WTC11 (cell line): Measurements from ENCODE around the gene AXDND1.

Experiments
- CBFB ChIP-seq: sonication (generic); formaldehyde crosslinking; IDR thresholded peaks from 2 replicates; pipeline ENCODE4 v1.8.1; 2022; ENCODE audit warnings: mild to moderate bottlenecking, low read depth, missing genetic modification reagents
- CTCF ChIP-seq: fragments of 200-600 bp; IDR thresholded peaks from 2 replicates; pipeline ENCODE4 v1.8.0; 2022; ENCODE audit warnings: antibody characterized with exemption
- TF ChIP-seq, protein P1 (sequence below): sonication (generic); formaldehyde crosslinking; IDR thresholded peaks from 2 replicates; pipeline ENCODE4 v1.8.0; 2022; ENCODE audit warnings: mild to moderate bottlenecking, missing genetic modification reagents
- TF ChIP-seq, protein P2 (sequence below): sonication (generic); formaldehyde crosslinking; IDR thresholded peaks from 2 replicates; pipeline ENCODE4 v1.8.0; 2022; ENCODE audit warnings: mild to moderate bottlenecking, missing genetic modification reagents

DNA sequence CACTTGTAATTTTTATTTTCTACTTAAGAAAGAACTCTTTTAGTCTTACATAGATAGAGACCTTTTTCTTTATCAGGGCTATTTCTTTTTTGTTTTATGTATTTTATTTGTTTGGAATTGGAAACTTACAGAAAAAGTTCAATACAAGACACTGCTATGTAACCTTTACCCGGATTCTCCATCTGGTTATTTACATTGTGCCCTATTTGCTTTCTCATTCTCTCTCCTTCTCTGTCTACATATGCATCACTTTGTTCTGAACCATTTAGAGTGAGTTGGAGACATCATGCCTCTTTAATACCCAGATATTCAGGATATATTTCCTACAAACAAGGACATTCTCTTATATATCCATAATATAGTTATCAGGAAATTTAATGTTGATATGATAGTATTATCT is 18.3 kb downstream of the AXDND1 start:
- TF ChIP-seq, protein P1, sequence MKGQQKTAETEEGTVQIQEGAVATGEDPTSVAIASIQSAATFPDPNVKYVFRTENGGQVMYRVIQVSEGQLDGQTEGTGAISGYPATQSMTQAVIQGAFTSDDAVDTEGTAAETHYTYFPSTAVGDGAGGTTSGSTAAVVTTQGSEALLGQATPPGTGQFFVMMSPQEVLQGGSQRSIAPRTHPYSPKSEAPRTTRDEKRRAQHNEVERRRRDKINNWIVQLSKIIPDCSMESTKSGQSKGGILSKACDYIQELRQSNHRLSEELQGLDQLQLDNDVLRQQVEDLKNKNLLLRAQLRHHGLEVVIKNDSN: no peak
- TF ChIP-seq, protein P2, sequence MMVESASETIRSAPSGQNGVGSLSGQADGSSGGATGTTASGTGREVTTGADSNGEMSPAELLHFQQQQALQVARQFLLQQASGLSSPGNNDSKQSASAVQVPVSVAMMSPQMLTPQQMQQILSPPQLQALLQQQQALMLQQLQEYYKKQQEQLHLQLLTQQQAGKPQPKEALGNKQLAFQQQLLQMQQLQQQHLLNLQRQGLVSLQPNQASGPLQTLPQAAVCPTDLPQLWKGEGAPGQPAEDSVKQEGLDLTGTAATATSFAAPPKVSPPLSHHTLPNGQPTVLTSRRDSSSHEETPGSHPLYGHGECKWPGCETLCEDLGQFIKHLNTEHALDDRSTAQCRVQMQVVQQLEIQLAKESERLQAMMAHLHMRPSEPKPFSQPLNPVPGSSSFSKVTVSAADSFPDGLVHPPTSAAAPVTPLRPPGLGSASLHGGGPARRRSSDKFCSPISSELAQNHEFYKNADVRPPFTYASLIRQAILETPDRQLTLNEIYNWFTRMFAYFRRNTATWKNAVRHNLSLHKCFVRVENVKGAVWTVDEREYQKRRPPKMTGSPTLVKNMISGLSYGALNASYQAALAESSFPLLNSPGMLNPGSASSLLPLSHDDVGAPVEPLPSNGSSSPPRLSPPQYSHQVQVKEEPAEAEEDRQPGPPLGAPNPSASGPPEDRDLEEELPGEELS (CRISPR knock-in tag): no peak
- TF ChIP-seq CTCF (no peak), CBFB (CRISPR knock-in tag) (no peak)
